H9 (cell line): Measurements from ENCODE around the gene ACER1. TPM values are rescaled to one million over a fixed set of nuclear protein-coding genes. Genes with fewer than 3 reads are reported as not detected.

ENCODE experiments used
- DNase-seq: peaks from one replicate; pipeline ENCODE4 v3.0.0-alpha.2; 2017
- H2AFZ ChIP-seq: one replicate; pipeline ENCODE4 v1.6.1; 2013; ENCODE audit warnings: mild to moderate bottlenecking, low read length, control low read depth, moderate library complexity
- H2AK5ac ChIP-seq: 2 replicates; pipeline ENCODE4 v1.6.1; 2013; ENCODE audit warnings: low read length, control low read depth, mixed read lengths; ENCODE audit not compliant: insufficient read length
- H2BK120ac ChIP-seq: one replicate; pipeline ENCODE4 v1.6.1; 2013; ENCODE audit warnings: low read depth, mild to moderate bottlenecking, low read length, control low read depth, inconsistent platforms; ENCODE audit not compliant: poor library complexity, severe bottlenecking
- H2BK12ac ChIP-seq: 2 replicates; pipeline ENCODE4 v1.6.1; 2013; ENCODE audit warnings: low read length, control low read depth, mixed read lengths, low read depth; ENCODE audit not compliant: insufficient read length
- H2BK15ac ChIP-seq: 2 replicates; pipeline ENCODE4 v1.6.1; 2013; ENCODE audit warnings: low read depth, low read length, control low read depth
- H2BK20ac ChIP-seq: one replicate; pipeline ENCODE4 v1.6.1; 2013; ENCODE audit warnings: low read depth, mild to moderate bottlenecking, low read length, control low read depth, inconsistent platforms; ENCODE audit not compliant: poor library complexity, severe bottlenecking
- H2BK5ac ChIP-seq: 2 replicates; pipeline ENCODE4 v1.6.1; 2013; ENCODE audit warnings: low read length, control low read depth, mixed read lengths; ENCODE audit not compliant: insufficient read length
- H3K14ac ChIP-seq: 2 replicates; pipeline ENCODE4 v1.6.1; 2013; ENCODE audit warnings: low read length, control low read depth; ENCODE audit not compliant: insufficient read depth
- H3K18ac ChIP-seq: 2 replicates; pipeline ENCODE4 v1.6.1; 2013; ENCODE audit warnings: low read depth, mild to moderate bottlenecking, mixed read lengths, low read length, control low read depth; ENCODE audit not compliant: insufficient read length
- H3K23ac ChIP-seq: 2 replicates; pipeline ENCODE4 v1.6.1; 2013; ENCODE audit warnings: low read length, control low read depth, mixed read lengths, low read depth; ENCODE audit not compliant: insufficient read length
- H3K23me2 ChIP-seq: 2 replicates; pipeline ENCODE4 v1.6.1; 2013; ENCODE audit warnings: low read depth, mild to moderate bottlenecking, mixed read lengths, low read length, control low read depth; ENCODE audit not compliant: insufficient read length, poor library complexity, severe bottlenecking
- H3K27ac ChIP-seq: 2 replicates; pipeline ENCODE4 v1.5.1; 2013; ENCODE audit warnings: low read length, control low read depth, mixed read lengths, low read depth; ENCODE audit not compliant: insufficient read length
- H3K27me3 ChIP-seq: 2 replicates; pipeline ENCODE4 v1.6.1; 2013; ENCODE audit warnings: low read length, control low read depth, inconsistent platforms; ENCODE audit not compliant: insufficient read depth
- H3K4ac ChIP-seq: 2 replicates; pipeline ENCODE4 v1.6.1; 2013; ENCODE audit warnings: low read depth, mild to moderate bottlenecking, control low read depth, inconsistent platforms, low read length, moderate library complexity
- H3K4me1 ChIP-seq: 2 replicates; pipeline ENCODE4 v1.6.1; 2013; ENCODE audit warnings: low read length, control low read depth, inconsistent platforms; ENCODE audit not compliant: insufficient read depth
- H3K4me2 ChIP-seq: 2 replicates; pipeline ENCODE4 v1.6.1; 2013; ENCODE audit warnings: low read length, control low read depth, mixed read lengths; ENCODE audit not compliant: insufficient read length, insufficient read depth
- H3K56ac ChIP-seq: 2 replicates; pipeline ENCODE4 v1.6.1; 2013; ENCODE audit warnings: low read depth, mild to moderate bottlenecking, mixed read lengths, low read length, control low read depth; ENCODE audit not compliant: insufficient read length
- H3K79me1 ChIP-seq: 2 replicates; pipeline ENCODE4 v1.6.1; 2013; ENCODE audit warnings: low read depth, mild to moderate bottlenecking, moderate library complexity, low read length, control low read depth, inconsistent platforms; ENCODE audit not compliant: insufficient read depth, poor library complexity, severe bottlenecking
- H3K79me2 ChIP-seq: 2 replicates; pipeline ENCODE4 v1.6.1; 2013; ENCODE audit warnings: low read length, control low read depth, inconsistent platforms; ENCODE audit not compliant: insufficient read depth
- H3K9ac ChIP-seq: 2 replicates; pipeline ENCODE4 v1.6.1; 2013; ENCODE audit warnings: low read length, control low read depth, mixed read lengths; ENCODE audit not compliant: insufficient read length; ENCODE audit errors: extremely low read depth
- H3K9me3 ChIP-seq: one replicate; pipeline ENCODE4 v1.6.1; 2013; ENCODE audit warnings: low read depth, low read length, inconsistent platforms; ENCODE audit not compliant: control insufficient read depth
- H3T11ph ChIP-seq: one replicate; pipeline ENCODE4 v1.6.1; 2013; ENCODE audit warnings: mild to moderate bottlenecking, low read length, control low read depth, inconsistent platforms
- H4K20me1 ChIP-seq: one replicate; pipeline ENCODE4 v1.6.1; 2013; ENCODE audit not compliant: control insufficient read depth, insufficient read length, insufficient read depth
- H4K5ac ChIP-seq: 2 replicates; pipeline ENCODE4 v1.6.1; 2013; ENCODE audit warnings: low read depth, mild to moderate bottlenecking, mixed read lengths, low read length, control low read depth; ENCODE audit not compliant: insufficient read length
- H4K8ac ChIP-seq: replicated peaks from 2 replicates; pipeline ENCODE4 v1.6.1; 2013; ENCODE audit warnings: low read length, control low read depth, mixed read lengths, low read depth; ENCODE audit not compliant: insufficient read length
- H4K91ac ChIP-seq: 2 replicates; pipeline ENCODE4 v1.6.1; 2013; ENCODE audit warnings: low read depth, mild to moderate bottlenecking, moderate library complexity, mixed read lengths, low read length, control low read depth; ENCODE audit not compliant: insufficient read length
- H3K27ac Mint-ChIP-seq, 3 experiments: 2 replicates in 2 of 3; 3 replicates in 1 of 3; pipeline ENCODE4 v1.8.0; 2020 to 2021; ENCODE audit warnings: mixed read lengths in 3 of 3, mild to moderate bottlenecking in 1 of 3, moderate library complexity in 1 of 3
- H3K27me3 Mint-ChIP-seq: 2 replicates; pipeline ENCODE4 v1.8.0; 2021; ENCODE audit warnings: low read depth, mild to moderate bottlenecking, moderate library complexity, mixed read lengths
- H3K36me3 Mint-ChIP-seq, 3 experiments: 2 replicates in 2 of 3; 3 replicates in 1 of 3; pipeline ENCODE4 v1.8.0; 2020 to 2021; ENCODE audit warnings: low read depth in 3 of 3, mixed read lengths in 3 of 3; ENCODE audit not compliant: insufficient read depth in 1 of 3
- H3K4me1 Mint-ChIP-seq, 2 experiments: 2 replicates each; pipeline ENCODE4 v1.8.0; 2020; ENCODE audit warnings: mixed read lengths in 2 of 2
- H3K4me3 Mint-ChIP-seq, 2 experiments: 2 replicates in 1 of 2; 3 replicates in 1 of 2; pipeline ENCODE4 v1.8.0; 2020 to 2021; ENCODE audit warnings: mild to moderate bottlenecking in 2 of 2, mixed read lengths in 2 of 2, moderate library complexity in 1 of 2
- H3K9me3 Mint-ChIP-seq, 2 experiments: 2 replicates in 1 of 2; 3 replicates in 1 of 2; pipeline ENCODE4 v1.8.0; 2020; ENCODE audit warnings: mild to moderate bottlenecking in 2 of 2, mixed read lengths in 2 of 2, moderate library complexity in 1 of 2
- WGBS: extraction: QIAGEN DNeasy Blood & Tissue Kit; methylation state at CpG from one replicate; pipeline ENCODE4 v1.1.7; 2013; ENCODE audit warnings: missing lambda C conversion rate, low lambda C conversion rate, mixed read lengths; ENCODE audit not compliant: insufficient read length; ENCODE audit errors: extremely low coverage; 5-methylcytosine and 5-hydroxymethylcytosine counted together
- total RNA-seq: library from RNA; stranded (reverse); gene quantifications from 2 replicates; pipeline ENCODE4 v1.2.1, GENCODE V29; 2021
- TF ChIP-seq, protein P1 (sequence below): fragments of 200-600 bp; sonication (generic); conservative IDR thresholded peaks from 3 replicates; pipeline ENCODE4 v1.8.0; 2021; ENCODE audit warnings: antibody characterized with exemption, mild to moderate bottlenecking

Gene ACER1
- total RNA-seq, 1 experiment from 2014 or later = not detected

DNA sequence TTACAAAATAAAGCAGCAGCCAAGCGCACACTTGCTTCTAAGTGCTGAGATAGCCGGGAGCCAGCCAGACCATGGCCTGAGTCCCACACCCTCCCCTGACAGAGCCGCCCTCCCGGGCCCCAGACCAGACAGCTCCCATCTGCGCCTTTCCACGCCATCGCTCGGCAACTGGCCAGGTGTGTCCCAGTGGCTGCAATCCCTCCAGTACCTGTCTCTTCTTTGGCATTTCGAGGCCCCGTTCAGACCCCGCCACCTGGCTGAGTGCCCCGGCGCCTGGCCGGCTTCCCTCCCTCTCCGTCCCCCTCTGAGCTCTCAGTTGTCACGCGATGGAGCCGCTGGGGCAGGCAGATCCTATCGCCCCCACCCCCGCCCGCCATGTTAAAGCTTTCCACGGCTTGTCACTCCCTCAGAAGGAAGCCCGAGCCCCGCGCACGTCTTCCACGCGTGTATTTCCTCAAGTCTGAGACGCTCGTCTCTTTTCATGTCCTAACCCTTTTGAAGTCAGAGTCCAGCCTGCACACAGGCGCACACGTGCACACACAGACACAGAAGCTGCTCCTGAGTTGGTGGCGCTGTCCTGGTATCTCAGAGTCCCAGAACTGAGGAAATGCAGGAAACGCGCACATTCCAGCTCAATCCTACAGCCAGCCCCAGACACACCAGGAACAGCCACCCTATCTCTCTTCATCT lies 61.5 kb downstream of the ACER1 start:
- no peak overlapping the region for H2AFZ ChIP-seq
- no peak overlapping the region for H3K9ac ChIP-seq
- no peak overlapping the region for H3K27ac ChIP-seq
- no peak overlapping the region for H3K56ac ChIP-seq
- no peak overlapping the region for H3K4ac ChIP-seq
- no peak overlapping the region for H2BK15ac ChIP-seq
- no peaks in the 10 kb centered on the region for H3K27me3 ChIP-seq
- H3K79me2 ChIP-seq = peaks cover 41% of the 10 kb centered on the region; the same call in 1 of the 2 replicates
- TF ChIP-seq, protein P1, sequence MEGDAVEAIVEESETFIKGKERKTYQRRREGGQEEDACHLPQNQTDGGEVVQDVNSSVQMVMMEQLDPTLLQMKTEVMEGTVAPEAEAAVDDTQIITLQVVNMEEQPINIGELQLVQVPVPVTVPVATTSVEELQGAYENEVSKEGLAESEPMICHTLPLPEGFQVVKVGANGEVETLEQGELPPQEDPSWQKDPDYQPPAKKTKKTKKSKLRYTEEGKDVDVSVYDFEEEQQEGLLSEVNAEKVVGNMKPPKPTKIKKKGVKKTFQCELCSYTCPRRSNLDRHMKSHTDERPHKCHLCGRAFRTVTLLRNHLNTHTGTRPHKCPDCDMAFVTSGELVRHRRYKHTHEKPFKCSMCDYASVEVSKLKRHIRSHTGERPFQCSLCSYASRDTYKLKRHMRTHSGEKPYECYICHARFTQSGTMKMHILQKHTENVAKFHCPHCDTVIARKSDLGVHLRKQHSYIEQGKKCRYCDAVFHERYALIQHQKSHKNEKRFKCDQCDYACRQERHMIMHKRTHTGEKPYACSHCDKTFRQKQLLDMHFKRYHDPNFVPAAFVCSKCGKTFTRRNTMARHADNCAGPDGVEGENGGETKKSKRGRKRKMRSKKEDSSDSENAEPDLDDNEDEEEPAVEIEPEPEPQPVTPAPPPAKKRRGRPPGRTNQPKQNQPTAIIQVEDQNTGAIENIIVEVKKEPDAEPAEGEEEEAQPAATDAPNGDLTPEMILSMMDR = no peak
- H2BK12ac ChIP-seq = no peak overlapping the region
- peak; percentile 48 for DNase-seq
- H3T11ph ChIP-seq = no peak overlapping the region
- no peak overlapping the region for H4K5ac ChIP-seq
- whole genome bisulfite sequencing = no CpG with 5 or more reads among the region's 35 CpGs
- Mint-ChIP-seq H3K36me3 (peaks cover 25 to 45% (median 45%) of the 10 kb centered on the region in 3 experiments; a peak in 6 of 7 replicates), H3K9me3 (no peaks in the 10 kb centered on the region), H3K27ac (peak overlapping the region; percentile 84 to 95 (median 94); a peak in 6 of 7 replicates), H3K4me3 (peak overlapping the region; percentile 35 to 69), H3K4me1 (peaks cover 51 to 60% of the 10 kb centered on the region in 2 experiments), H3K27me3 (no peaks in the 10 kb centered on the region)
- H3K9me3 ChIP-seq = no peaks in the 10 kb centered on the region
- no peak overlapping the region for H2BK5ac ChIP-seq
- H2BK120ac ChIP-seq = no peak overlapping the region
- H3K4me1 ChIP-seq = peaks cover 6% of the 10 kb centered on the region; the same call in 1 of the 2 replicates
- no peak overlapping the region for H3K4me2 ChIP-seq
- no peaks in the 10 kb centered on the region for H3K23me2 ChIP-seq
- no peak overlapping the region for H4K91ac ChIP-seq
- no peak overlapping the region for H3K18ac ChIP-seq
- H2BK20ac ChIP-seq = no peak overlapping the region
- H2AK5ac ChIP-seq = no peak overlapping the region
- no peaks in the 10 kb centered on the region for H4K20me1 ChIP-seq
- no peak overlapping the region for H4K8ac ChIP-seq
- peaks cover 17% of the 10 kb centered on the region for H3K79me1 ChIP-seq
- H3K14ac ChIP-seq = no peak overlapping the region
- H3K23ac ChIP-seq = no peak overlapping the region
